Osteocyte (in vitro differentiated cells): ENCODE results near the gene RASAL2. TPM values are rescaled to one million over a fixed set of nuclear protein-coding genes. Genes with fewer than 3 reads are reported as not detected.
A peak's percentile ranks its signal among the peaks of the same experiment; 100 is the strongest.

Experiments
- DNase-seq: peaks from one replicate; pipeline ENCODE4 v3.0.0; 2021; ENCODE audit warnings: mixed read lengths; ENCODE audit not compliant: unreplicated experiment; ENCODE audit errors: extremely low spot score
- H3K27ac Mint-ChIP-seq: one replicate; pipeline ENCODE4 v1.8.0; 2021; ENCODE audit warnings: mild to moderate bottlenecking, mixed read lengths; ENCODE audit not compliant: unreplicated experiment
- H3K27me3 Mint-ChIP-seq: one replicate; pipeline ENCODE4 v1.8.0; 2021; ENCODE audit warnings: mixed read lengths; ENCODE audit not compliant: unreplicated experiment
- H3K36me3 Mint-ChIP-seq: one replicate; pipeline ENCODE4 v1.8.0; 2021; ENCODE audit warnings: mixed read lengths; ENCODE audit not compliant: unreplicated experiment
- H3K4me1 Mint-ChIP-seq: one replicate; pipeline ENCODE4 v1.8.0; 2021; ENCODE audit warnings: mixed read lengths; ENCODE audit not compliant: unreplicated experiment
- H3K4me3 Mint-ChIP-seq: one replicate; pipeline ENCODE4 v1.8.0; 2021; ENCODE audit warnings: mild to moderate bottlenecking, moderate library complexity, mixed read lengths; ENCODE audit not compliant: unreplicated experiment
- H3K9me3 Mint-ChIP-seq: one replicate; pipeline ENCODE4 v1.8.0; 2021; ENCODE audit warnings: mixed read lengths; ENCODE audit not compliant: unreplicated experiment
- CTCF ChIP-seq: fragments of 200-600 bp; sonication (generic); IDR thresholded peaks from 2 replicates; pipeline ENCODE4 v1.5.0; 2021; ENCODE audit warnings: antibody characterized with exemption, mild to moderate bottlenecking, moderate library complexity
- total RNA-seq: library from RNA; stranded (reverse); gene quantifications from 2 replicates; pipeline ENCODE4 v1.2.1, GENCODE V29; 2021

The RASAL2 gene
- total RNA-seq, 1 donor from 2014 or later = 34.2 TPM

- no peaks in the 10 kb centered on the region for H3K36me3 Mint-ChIP-seq
- H3K27ac Mint-ChIP-seq = no peak overlapping the region
- H3K27me3 Mint-ChIP-seq = no peaks in the 10 kb centered on the region
- no peak for TF ChIP-seq CTCF
- no peaks in the 10 kb centered on the region for H3K9me3 Mint-ChIP-seq
- H3K4me3 Mint-ChIP-seq = no peak overlapping the region
- no peak for DNase-seq
- H3K4me1 Mint-ChIP-seq = peaks cover 18% of the 10 kb centered on the region
Observed at GRCh38 chr1:178527117-178527516, 433.2 kb downstream of the RASAL2 start.

GRCh38 chr1:178528228-178528952 is 434.5 kb downstream of the RASAL2 start:
- TF ChIP-seq CTCF = no peak
- no peaks in the 10 kb centered on the region for H3K36me3 Mint-ChIP-seq
- H3K4me3 Mint-ChIP-seq = no peak overlapping the region
- no peak overlapping the region for H3K27ac Mint-ChIP-seq
- no peaks in the 10 kb centered on the region for H3K9me3 Mint-ChIP-seq
- peaks cover 21% of the 10 kb centered on the region for H3K4me1 Mint-ChIP-seq
- no peaks in the 10 kb centered on the region for H3K27me3 Mint-ChIP-seq
- DNase-seq = no peak

GRCh38 chr1:178528953-178529335 is 435.0 kb downstream of the RASAL2 start:
- DNase-seq = no peak
- no peaks in the 10 kb centered on the region for H3K9me3 Mint-ChIP-seq
- H3K27ac Mint-ChIP-seq = no peak overlapping the region
- no peaks in the 10 kb centered on the region for H3K27me3 Mint-ChIP-seq
- no peak overlapping the region for H3K4me3 Mint-ChIP-seq
- H3K36me3 Mint-ChIP-seq = no peaks in the 10 kb centered on the region
- H3K4me1 Mint-ChIP-seq = peaks cover 21% of the 10 kb centered on the region
- TF ChIP-seq CTCF = no peak

GRCh38 chr1:178529364-178530036 is 435.6 kb downstream of the RASAL2 start:
- Mint-ChIP-seq H3K27ac (peak overlapping the region; percentile 39), H3K4me1 (peaks cover 21% of the 10 kb centered on the region), H3K27me3 (no peaks in the 10 kb centered on the region), H3K36me3 (no peaks in the 10 kb centered on the region), H3K4me3 (no peak overlapping the region), H3K9me3 (no peaks in the 10 kb centered on the region)
- DNase-seq = no peak
- no peak for TF ChIP-seq CTCF

GRCh38 chr1:178530037-178530402 is 436.1 kb downstream of the RASAL2 start:
- Mint-ChIP-seq H3K36me3 (no peaks in the 10 kb centered on the region), H3K27me3 (no peaks in the 10 kb centered on the region), H3K4me1 (peaks cover 21% of the 10 kb centered on the region), H3K27ac (peak overlapping the region; percentile 60), H3K4me3 (no peak overlapping the region), H3K9me3 (no peaks in the 10 kb centered on the region)
- TF ChIP-seq CTCF = no peak
- no peak for DNase-seq
